ENCODE results near the gene GAL3ST3.

GAL3ST3 gene

DNA sequence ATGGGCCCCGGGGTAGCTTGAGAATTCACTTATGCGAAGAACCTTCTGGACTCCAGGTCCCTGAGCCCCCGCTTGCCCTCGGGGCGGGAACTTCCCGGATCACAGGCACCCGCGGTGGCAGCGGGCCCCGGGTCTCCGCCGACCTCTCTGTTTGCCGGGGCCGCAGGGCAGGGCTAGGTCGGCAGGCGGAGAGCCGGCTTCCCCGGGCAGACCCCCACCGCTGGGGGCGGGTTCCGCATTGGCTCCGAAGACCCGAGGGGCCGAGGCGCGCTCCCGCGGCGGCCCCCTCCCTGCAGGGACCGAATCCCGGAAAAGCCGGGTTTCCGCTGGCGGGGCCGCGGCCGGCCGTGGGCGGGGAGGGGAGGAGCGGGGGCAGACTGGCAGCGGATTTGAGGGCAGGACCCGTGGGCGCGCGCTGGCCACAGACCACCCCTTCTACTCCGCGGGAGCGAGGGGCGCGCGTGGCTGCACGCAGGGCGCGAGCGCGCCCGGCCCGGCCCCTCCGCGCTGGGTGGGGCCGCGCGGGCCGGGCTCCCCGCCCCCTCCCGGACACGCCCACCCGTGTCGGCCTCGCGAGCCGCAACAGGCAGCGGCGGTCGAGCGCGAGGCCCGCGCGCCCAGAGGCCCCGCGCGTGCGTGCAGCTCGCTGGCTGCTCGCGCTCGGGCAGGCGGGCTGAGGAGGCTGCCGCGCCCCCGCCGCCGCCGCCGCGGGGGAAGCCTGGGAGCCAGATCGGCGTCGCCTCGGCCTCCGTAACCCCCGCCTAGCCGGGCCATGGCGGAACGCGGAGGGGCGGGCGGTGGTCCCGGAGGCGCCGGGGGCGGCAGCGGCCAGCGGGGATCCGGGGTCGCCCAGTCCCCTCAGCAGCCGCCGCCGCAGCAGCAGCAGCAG, 21.0 kb upstream of the GAL3ST3 start, which contains the start of gene PACS1:
Gene PACS1 (plus strand): TSS at position 558 of the 889 bp plus-strand sequence. CDS start 215 bp downstream, at position 773.
- DNase-seq = peak; percentile 87

DNA sequence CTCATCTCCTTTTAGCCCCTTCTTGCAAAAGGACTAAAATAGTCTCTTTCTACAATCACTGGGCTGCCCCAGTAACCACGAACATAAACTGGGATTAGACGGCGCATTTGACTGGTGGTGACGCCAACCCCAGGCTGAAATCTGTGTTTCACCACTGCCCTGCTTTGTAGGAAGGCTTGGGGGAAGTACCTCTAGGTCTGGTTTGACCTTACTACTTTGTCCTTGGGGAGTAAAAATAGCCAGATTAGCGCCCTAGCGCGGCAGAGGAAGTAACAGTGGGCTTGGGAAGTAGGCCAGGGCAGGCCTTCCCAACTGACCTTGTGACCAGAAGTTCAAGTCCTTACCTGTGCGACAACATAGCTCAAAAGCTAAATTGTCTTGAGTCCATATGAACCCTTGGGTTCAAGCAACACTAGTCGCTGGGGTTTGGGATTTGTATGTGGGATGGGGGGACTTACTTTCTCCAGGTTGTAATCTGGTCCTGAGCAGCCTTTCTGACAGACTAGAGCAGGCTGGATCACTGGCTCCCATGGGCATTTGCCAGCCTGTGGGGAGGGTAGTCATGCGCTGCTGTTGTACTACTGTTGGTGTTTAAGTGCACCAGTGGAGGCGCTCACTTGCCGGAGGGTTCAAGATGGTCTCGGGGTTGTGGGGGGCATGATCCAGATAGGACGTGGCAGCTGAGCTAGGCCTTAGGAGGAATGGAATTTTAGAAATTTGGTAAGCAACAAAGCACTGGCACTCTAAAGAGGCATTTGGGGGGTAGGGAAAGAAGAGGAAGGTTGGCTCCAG, 20.2 kb upstream of the GAL3ST3 start:
- DNase-seq = peak; percentile 56

DNA sequence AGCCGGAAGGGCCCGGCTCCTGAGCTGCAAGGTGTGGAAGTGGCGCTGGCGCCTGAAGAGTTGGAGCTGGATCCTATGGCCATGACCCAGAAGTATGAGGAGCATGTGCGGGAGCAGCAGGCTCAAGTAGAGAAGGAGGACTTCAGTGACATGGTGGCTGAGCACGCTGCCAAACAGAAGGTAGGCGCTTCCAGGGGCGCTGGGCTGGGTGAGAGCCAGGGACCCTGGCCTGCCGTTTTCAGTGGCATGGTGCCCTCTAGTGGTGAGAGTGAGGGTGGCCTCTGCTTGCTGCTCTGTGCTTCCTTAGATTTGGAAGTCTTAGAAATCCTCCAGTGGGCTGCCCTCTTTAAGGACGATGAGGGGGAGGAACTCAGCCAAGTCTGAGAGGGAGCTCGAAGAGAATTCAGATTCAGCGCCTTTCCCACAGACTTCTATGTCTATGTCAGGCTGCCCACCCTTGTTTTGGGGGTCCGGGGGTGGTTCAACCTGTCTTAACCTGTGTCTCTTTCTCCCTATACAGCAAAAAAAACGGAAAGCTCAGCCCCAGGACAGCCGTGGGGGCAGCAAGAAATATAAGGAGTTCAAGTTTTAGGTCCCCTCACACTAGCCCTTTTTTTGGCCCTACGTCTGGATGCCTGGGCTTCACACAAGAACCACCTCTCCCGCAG, 19.3 kb upstream of the GAL3ST3 start:
- DNase-seq = peak; percentile 71

DNA sequence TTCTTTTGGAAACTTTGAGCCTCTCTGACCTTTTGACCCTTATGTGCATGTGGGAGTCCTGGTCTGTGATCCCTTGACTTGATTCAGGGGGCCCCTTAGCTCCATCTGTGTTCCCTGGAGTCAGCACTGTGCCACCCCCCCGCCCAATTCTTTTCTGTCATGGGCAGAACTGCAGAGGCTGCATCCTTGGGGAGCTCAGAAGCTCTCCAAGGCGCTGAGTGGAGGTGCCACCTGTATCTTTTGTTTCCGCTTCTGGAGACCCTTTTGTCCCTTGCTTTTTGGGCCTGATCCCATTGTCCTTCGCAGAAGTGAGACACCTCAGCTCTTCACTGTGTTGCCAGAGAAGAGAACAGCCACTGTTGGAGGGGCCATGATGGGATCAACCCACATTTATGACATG, 18.7 kb upstream of the GAL3ST3 start:
- DNase-seq = no peak

DNA sequence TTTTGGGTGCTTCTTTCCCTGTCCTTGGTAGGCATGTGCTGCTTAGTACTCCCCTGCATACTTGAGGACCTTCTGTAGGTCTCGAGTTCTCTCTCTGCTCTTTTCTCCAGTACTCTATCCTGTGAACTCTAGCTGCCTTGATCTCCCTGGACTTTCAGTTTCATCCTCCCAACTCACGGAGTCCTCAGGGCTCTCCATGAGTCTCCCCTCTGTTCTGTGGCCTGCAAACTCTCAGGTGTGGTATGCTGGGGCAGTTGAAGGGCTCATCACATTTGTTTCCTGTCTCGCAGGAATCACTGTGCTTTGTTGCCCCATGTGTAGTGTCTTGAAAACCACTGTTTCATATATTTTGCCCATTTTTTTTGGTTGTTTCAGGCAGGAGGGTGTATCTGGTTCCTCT, 17.8 kb upstream of the GAL3ST3 start:
- DNase-seq = no peak

DNA sequence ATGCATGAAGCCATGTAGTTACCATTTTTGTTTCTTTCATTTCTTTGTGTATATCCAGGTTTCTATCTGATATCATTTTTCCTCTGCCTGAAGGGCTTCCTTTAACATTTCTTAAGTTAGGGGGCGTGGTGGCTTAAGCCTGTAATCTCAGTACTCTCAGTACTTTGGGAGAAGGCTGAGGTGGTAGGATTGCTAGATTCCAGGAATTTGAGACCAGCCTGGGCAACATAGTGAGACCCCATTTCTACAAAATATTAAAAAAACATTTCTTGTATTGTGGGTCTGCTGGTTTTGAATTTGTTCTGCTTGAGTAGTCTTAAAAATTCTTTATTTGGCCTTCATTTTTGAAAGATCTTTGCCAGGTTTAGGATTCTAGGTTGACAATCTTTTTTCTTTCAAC, 15.6 kb upstream of the GAL3ST3 start:
- no peak for DNase-seq

DNA sequence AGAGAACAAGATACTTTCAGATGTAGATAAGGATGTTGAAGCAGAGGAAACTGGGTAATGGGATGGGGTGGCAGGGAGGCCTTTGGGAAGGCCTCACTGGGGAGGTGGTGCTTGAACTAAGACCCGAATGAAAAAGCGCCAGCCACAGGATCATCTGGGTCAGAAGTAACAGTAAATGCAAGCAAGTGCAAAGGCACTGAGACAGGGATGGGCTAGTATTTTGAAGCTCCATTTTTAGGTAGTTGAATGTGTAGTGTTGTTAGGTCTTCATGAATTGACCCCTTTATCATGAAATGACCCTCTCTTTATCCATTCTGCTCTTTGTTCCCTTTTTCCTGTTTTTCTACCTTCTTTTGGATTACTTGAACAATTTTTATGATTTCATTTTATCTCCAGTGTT, 14.9 kb upstream of the GAL3ST3 start:
- DNase-seq = no peak

DNA sequence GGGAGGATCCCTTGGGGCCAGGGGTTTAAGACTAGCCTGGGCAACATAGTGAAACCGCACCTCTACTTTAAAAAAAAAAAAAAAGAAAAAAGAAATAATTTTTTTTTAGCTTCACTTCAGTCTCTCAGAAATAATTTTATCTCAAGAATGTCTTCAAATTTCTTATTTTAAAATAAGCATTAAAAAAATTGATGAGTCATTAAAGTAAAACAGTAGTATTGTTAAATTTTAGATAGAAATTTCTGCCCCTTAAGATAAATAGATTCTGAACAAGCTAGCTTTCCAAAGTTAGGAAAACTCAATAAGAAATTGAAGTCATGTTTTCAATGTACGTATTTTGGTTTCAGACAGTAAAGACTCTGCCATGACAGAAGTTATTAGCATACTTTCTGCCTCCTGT, 13.4 kb upstream of the GAL3ST3 start:
- no peak for DNase-seq

DNA sequence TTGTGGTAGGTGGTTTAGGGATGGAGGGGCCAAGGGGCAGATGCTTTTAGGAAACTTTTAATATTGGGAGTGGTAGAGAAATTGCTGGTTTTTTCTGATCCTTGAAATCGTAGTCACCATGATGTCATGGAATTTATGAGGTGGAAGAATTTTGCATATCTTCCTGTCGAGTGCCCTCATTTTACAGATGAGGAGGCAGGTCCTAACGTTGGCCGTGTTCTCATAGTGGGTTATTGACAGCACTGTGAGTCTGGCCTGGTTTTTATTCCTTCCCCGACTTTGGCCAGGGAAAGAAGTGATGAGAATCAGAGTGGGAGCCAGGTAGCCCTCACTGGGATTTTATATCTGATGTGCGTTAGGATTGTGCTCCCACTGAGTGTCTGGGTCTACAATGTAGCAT, 12.3 kb upstream of the GAL3ST3 start:
- DNase-seq = no peak

DNA sequence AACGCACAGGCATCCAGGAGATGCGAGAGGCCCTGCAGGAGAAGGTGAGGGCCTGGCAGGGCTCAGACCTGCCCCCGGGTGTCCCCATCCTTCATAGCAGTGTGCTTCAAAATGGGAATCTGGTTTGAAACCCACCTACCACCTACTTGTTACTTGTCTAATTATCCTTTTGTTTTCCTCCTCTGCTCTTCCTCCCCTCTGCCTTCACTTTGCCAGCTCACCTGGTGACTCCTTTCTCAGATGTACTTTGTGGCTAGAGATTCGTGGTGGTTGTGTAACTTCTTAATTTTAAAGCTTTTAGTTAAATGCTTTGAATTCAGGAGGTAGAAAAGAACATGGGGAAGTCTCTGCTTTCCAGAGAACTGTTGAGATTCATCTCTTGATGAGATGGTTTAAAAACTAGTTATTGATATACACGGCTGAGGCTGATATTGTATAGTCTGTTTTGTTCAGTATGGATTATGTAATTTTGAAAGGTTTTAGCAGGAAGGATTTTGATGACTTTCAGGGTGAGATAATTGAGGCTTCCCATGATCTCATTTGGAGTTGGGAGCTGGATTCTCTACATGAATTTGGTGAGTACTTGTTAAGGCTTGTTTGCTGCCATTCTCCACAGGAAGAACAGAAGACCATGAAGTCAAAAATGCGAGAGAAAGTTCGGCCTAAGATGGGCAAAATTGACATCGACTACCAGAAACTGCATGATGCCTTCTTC, 11.2 kb upstream of the GAL3ST3 start:
- no peak for DNase-seq

DNA sequence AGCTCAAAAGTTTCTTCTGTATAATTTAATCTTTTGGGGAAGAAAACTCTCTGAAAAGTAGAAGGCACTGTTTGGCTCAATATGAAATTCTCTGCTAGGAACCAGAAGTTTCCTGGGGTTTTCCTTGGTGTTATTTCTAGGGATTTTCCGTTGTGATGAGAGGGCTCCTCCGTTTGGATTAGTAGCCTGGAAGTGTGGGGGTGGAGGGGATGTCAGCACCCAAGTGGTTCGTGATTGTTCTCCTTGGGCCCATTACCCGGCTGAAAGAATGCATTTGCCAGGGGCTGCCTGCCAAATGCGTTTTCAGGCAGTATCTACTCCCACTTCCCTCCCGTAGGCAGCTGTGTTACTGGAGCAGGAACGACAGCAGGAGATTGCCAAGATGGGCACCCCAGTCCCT, 7.5 kb upstream of the GAL3ST3 start:
- DNase-seq = no peak

DNA sequence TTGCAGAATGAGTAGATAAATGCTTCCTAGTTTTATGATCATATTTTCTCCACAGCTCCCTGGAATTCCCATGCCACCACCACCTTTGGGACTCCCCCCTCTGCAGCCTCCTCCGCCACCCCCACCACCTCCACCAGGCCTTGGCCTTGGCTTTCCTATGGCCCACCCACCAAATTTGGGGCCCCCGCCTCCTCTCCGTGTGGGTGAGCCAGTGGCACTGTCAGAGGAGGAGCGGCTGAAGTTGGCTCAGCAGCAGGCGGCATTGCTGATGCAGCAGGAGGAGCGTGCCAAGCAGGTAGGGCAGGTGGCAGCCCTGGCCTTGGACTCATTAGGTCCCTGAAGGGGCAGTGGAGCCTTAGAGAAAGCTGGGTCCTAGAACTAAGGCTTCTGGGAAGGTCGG, 6.1 kb upstream of the GAL3ST3 start:
- DNase-seq = no peak

DNA sequence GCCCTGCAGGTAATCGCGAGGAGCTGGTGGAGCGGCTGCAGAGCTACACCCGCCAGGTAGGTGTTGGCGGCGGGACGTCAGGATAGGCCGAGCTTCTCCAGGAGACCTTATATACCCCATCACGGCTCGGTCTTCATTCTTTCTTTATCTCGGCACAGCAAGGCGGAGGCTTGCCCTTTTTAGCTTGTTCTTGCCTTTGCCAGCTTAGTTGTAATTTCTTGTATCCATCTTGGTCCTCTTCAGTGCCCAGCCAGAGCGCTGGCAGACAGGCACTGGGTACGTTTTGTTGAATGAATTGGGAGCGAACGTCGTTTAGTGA, 3.7 kb upstream of the GAL3ST3 start:
- no peak for DNase-seq

DNA sequence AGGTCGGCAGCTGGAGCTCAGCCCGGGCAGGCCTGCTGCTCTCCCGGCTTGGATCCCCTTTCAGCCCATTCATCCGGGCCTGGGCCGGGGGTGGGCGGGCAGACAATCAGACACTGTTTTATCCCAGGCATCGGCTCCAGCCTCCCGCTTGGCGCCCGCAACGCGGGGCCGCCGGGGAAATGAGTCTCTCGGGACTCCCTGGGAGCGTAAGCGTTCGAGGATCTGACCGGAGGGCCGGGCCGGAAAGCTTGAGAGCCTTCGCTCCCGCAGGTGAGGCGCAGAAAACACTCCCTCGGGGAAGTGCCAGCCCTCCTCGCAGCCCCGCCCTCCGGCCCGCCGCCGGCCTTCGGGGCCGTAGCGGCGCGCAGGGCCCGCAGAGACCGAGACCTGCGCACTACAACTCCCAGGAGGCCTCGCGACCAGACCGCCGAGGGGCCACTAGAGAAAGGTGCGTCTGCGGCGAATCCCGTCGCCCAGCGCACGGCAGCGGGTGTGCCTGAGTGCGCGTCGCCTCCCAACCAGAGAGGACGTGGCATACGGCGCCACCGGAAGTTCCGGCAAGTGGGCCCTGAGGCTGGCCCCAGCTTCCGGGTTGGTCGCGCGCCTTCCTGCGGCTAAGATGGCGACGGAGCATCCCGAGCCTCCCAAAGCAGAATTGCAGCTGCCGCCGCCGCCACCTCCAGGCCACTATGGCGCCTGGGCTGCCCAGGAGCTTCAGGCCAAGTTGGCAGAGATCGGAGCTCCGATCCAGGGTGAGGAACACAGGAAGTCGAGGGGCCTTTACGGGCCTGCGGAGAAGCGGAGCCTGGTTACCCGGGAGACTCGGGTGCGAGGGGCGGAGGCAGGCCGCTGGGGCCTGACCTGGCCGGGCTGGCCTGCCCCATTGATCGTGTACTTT, 3.1 kb upstream of the GAL3ST3 start, which contains the start of gene SF3B2:
Gene SF3B2 (plus strand): TSS at position 599 of the 898 bp plus-strand sequence. CDS start 21 bp downstream, at position 620.
- peak; percentile 98 for DNase-seq

DNA sequence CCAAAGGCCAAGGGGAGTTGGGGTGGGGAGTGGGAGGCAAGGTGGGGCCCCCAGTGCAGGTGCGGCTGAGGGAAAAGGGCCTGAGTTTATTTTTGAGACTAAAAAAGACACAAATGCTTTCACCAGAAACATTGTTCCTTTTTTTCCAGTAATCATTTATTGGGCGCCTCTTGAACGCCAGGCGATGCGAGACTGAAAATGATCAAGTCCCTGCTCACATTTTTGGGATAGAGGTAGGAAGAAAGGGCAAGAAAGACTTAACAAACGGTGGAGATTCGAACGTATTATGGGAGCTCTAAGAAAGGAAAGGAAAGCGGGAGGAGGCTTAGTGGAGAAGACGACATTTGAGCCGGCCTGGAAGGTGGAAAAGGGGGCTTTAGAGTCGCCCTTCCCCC, 2.4 kb upstream of the GAL3ST3 start:
- no peak for DNase-seq

DNA sequence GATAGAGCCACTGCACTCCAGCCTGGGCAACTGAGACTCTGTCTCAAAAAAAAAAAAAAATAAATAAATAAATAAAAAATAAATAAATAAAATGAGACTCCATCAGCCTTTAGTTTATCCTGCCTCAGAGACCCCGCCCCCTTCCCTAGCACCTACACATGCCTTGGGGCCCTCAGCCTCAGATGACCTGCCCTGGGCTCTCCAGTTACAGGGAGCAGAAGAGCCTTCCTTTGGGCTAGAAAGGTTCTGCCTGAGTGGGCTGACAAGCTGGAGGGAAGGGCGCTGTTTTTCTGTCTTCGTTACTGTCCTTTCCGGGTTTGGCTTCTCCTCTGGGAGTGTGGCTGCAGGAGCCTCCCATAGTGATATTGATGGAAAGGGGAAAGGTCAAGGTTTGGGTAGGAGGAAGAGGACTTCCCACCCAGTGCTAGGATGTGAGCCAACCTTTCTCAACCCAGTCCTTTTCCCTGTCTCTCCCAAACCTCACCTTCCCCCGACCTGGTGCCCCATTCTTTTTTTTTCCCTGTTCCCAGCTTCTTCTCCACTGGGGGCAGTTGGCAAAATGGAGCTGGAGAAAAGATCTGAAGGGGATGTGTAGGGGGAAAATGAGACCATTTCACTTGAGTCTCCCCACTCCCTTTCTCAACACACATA, 1.7 kb upstream of the GAL3ST3 start:
- DNase-seq = no peak

DNA sequence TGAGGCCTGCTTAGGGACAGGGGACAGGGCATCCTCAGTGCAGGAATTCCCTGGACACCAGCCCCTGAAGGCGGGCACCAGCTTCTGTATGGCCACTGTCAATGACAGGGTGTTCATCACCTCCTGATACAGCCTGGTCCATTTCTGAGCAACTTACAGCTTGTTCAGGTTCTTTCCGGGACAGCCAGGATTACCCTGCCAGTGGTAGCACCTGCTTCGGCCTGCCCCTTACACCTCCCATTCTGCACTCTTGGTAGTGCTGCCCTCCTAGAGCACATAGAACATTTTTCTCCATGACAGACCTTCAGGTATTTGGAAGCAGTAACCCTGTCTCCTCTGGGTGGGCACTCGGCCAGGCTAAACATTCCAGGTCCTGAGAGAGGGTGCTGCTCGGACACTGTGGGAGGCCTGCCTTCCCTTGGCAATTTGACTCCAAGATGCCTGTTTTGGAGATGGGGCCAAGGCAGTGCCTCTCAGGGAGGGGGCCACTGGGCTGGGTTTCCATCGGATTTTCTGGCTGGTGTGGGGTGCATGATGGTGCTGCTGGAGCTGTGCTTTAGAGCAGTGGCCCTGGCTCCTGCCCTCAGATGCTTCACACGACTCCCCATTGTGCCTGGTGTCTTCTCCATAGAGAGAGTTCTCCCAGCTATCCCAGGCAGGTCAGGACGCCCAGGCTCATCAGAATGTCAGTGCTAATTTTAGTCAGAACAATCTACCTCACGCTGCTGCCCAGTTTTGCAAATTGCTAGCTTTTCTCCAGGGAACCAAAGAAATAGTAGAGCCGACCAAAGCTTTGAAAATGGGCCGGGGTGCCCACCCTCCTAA, 1.2 kb downstream of the GAL3ST3 start:
- no peak for DNase-seq

DNA sequence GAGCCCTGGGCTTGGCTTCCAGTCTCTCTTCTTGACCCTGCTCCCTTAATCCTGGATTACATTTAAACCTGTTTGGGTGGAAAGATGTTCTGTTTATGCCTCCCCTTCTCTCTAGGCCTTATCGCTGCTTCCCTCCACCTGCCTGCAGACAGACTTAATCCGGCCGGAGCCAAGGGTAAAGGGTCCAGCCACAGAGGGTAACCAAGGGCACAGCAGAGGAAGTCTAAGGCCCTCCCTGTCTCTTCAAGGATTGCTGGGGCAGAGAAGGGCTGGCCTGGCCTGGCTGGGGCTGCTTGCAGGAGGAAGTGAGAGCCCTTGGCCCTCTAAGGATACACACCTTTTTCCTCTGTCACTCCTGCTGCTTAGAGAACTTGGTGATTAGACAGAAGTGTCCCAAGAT, 2.1 kb downstream of the GAL3ST3 start:
- no peak for DNase-seq

DNA sequence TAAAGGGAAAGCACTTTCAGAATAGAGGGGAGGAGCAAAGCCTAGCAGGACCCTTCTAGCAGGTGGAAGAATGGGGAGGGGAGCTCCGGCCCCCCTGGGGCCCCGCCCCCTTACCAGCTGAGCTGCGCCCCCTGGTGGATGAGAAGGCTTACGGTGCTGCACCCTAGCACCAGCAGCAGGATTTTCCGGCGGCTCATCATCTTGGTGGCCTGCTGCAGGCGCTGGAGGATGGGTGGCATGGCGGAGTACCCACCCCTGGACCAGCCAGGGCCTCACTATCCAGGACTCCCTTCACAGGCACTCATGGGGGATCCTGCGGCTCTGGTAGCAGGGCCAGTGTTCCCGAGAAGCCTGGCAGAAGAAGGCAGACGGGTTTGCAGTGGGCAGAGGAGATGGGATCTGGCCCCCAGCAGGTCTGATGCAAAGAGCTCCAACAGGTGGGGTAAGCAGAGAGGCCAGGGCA, 3.8 kb downstream of the GAL3ST3 start:
- peak; percentile 79 for DNase-seq

DNA sequence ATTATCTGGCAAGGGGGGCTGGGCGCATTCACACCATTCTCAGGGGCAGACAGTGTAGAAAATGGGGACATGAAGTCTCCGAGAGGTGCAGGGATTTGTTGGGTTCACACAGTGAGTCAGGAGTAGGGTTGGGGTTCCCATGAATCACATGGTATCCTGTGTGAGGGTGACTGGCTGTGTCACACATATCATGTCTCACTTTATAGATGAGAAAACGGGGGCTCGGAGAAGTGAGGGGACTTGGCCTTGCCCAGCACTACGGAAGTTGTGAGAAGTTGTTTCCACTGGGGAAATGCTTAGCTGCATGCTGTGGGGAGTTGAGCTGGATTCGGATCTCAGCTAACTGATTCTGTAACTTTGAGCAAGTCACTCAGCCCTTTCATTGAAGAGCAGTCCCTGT, 4.2 kb downstream of the GAL3ST3 start:
- no peak for DNase-seq
